Measurements from ENCODE around the gene DNAJB13.

GRCh38 chr11:73977856-73978519, 27.2 kb downstream of the DNAJB13 start:
- TF ChIP-seq, protein P1, sequence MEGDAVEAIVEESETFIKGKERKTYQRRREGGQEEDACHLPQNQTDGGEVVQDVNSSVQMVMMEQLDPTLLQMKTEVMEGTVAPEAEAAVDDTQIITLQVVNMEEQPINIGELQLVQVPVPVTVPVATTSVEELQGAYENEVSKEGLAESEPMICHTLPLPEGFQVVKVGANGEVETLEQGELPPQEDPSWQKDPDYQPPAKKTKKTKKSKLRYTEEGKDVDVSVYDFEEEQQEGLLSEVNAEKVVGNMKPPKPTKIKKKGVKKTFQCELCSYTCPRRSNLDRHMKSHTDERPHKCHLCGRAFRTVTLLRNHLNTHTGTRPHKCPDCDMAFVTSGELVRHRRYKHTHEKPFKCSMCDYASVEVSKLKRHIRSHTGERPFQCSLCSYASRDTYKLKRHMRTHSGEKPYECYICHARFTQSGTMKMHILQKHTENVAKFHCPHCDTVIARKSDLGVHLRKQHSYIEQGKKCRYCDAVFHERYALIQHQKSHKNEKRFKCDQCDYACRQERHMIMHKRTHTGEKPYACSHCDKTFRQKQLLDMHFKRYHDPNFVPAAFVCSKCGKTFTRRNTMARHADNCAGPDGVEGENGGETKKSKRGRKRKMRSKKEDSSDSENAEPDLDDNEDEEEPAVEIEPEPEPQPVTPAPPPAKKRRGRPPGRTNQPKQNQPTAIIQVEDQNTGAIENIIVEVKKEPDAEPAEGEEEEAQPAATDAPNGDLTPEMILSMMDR (IDR thresholded peaks at IDR 0.05), result no peak
- no peak for TF ChIP-seq POLR2A (IDR thresholded peaks at IDR 0.05)

All from lower leg skin (tissue), 3 donors.